Stimulated activated CD8-positive, alpha-beta memory T cell treated with anti-CD3 and anti-CD28 coated beads, Interleukin-4, amount 100 ng/mL, for 24 hours (primary cell): Measurements from ENCODE around the gene KCNK15.
"Not testable (repeated sequence)": the region's sequence is repeated elsewhere in the genome, so short reads cannot be mapped to it uniquely, and the experiment has no call there.

Source experiments
- DNase-seq: peaks from one replicate; pipeline ENCODE4 v3.0.0-alpha.2; 2020; ENCODE audit warnings: low read depth

Gene KCNK15

GRCh38 chr20:44758247-44759101 lies 12.8 kb downstream of the KCNK15 start:
- DNase-seq: no peak

- no peak for DNase-seq
Observed at GRCh38 chr20:44759595-44759994, 13.9 kb downstream of the KCNK15 start.

GRCh38 chr20:44761423-44761822 lies 15.8 kb downstream of the KCNK15 start:
- DNase-seq: no peak

GRCh38 chr20:44762466-44763140 lies 16.9 kb downstream of the KCNK15 start:
- no peak for DNase-seq

- not testable (repeated sequence) for DNase-seq
Observed at GRCh38 chr20:44763798-44764197, 18.1 kb downstream of the KCNK15 start.

- no peak for DNase-seq
Observed at GRCh38 chr20:44765091-44765490, 19.4 kb downstream of the KCNK15 start.

- no peak for DNase-seq
Observed at GRCh38 chr20:44765701-44766347, 20.2 kb downstream of the KCNK15 start.

GRCh38 chr20:44768256-44768655 lies 22.6 kb downstream of the KCNK15 start:
- no peak for DNase-seq

- no peak for DNase-seq
Observed at GRCh38 chr20:44768854-44769480, 23.3 kb downstream of the KCNK15 start.

GRCh38 chr20:44769481-44769863 lies 23.8 kb downstream of the KCNK15 start:
- DNase-seq: no peak

- no peak for DNase-seq
Observed at GRCh38 chr20:44770484-44771171, 25.0 kb downstream of the KCNK15 start.

GRCh38 chr20:44771172-44771535 lies 25.5 kb downstream of the KCNK15 start:
- no peak for DNase-seq

GRCh38 chr20:44772636-44773035 lies 27.0 kb downstream of the KCNK15 start:
- no peak for DNase-seq

- DNase-seq: no peak
Observed at GRCh38 chr20:44773070-44773829, 27.6 kb downstream of the KCNK15 start.

GRCh38 chr20:44776980-44777379 lies 31.3 kb downstream of the KCNK15 start:
- no peak for DNase-seq

- DNase-seq: no peak
Observed at GRCh38 chr20:44780226-44780625, 34.6 kb downstream of the KCNK15 start.

GRCh38 chr20:44781118-44781517 lies 35.5 kb downstream of the KCNK15 start:
- no peak for DNase-seq

GRCh38 chr20:44781791-44782190 lies 36.1 kb downstream of the KCNK15 start:
- no peak for DNase-seq

GRCh38 chr20:44784688-44785087 lies 39.0 kb downstream of the KCNK15 start:
- no peak for DNase-seq

- no peak for DNase-seq
Observed at GRCh38 chr20:44785768-44786167, 40.1 kb downstream of the KCNK15 start.

- no peak for DNase-seq
Observed at GRCh38 chr20:44787299-44787698, 41.6 kb downstream of the KCNK15 start.
